Measurements from ENCODE around the gene ZNG1A.
A peak's percentile ranks its signal among the peaks of the same experiment; 100 is the strongest.
"Not testable (repeated sequence)": the region's sequence is repeated elsewhere in the genome, so short reads cannot be mapped to it uniquely, and the experiment has no call there.

Gene ZNG1A

DNA sequence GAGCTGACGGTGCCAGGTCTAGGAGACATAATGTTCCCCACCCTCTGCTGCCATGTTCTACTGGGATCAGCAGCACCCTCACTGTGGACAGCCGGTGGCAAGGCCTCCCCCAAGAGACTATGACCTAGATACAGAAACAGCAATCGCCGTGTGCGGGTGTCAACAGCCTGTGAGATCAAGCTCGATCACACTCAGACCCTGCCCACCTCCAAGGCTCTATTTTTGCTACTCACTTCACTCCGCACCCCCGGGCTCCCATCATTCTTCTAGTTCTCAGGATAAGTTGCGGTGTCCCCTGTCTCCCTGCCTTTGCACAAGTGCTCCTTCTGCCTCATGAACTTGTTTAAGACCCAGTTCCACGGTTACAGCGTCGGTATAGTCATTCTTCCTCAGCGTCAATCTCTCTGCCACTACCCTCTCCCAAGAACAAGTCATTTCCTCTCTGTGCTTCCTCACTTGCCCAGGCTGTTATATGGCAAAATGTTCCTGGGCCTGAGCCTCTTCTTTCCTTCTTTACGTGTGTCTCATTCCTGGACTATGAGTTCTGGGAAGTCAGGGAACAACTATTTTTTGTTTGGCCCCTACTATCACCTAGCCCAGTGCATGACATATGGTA is 30.4 kb upstream of the ZNG1A start:
- POLR2A ChIA-PET, result no interaction called here
- CTCF ChIA-PET, result no interaction called here
- no peak for TF ChIP-seq CTCF (IDR thresholded peaks at IDR 0.05; ENCODE audit: control extremely low read depth, extremely low read depth, low read depth, missing control alignments)
- no peak for DNase-seq (ENCODE audit: extremely low spot score)

GRCh38 chr9:206481-206880 is 27.6 kb upstream of the ZNG1A start:
- CTCF ChIA-PET, result interaction anchor here (1.0 kb wide), 1 partner anchor 8 kb away, joined by 3 read pairs; the partner anchor contains the start of gene DOCK8

GRCh38 chr9:199601-200000 is 20.7 kb upstream of the ZNG1A start:
- CTCF ChIA-PET; POLR2A ChIA-PET; DNase-seq (ENCODE audit: extremely low spot score): not testable (repeated sequence)

More at GRCh38 chr9:206481-206880, 27.6 kb upstream of the ZNG1A start:
- DNase-seq (ENCODE audit: extremely low spot score), result no peak
- TF ChIP-seq CTCF (IDR thresholded peaks at IDR 0.05; ENCODE audit: control extremely low read depth, extremely low read depth, low read depth, missing control alignments), result no peak
- POLR2A ChIA-PET, result no interaction called here

DNA sequence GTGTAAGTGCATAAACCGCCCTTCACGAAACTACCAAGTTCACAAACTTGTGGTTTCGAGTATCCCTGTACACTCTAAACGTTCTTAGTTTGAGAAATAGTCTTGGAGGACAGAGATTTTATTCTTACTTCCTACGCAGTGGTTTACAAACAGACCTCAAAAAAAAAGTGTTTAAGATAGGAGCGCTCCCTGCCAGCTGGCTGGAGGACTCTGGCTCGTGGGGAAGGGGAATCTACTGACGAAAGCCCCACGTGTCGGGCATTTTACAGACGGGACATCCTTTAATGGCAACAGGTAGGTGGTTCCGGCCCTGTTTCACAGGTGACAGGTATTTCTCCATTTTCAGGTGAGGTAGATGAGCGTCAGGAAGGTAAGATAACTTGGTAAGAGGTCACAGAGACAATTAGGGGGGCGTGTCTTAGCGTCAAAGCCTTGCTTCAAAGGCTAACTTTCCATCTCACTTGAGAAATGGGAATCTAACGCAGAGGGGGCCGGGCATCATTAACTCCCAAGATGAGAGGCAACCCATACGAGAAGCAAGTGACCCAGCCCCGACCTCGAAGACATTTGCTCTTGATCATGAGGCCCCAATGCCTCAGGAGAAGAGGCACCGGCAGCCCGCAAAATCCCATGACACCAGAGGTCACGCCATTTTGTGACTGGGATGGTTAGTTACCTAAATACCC is 573 bp downstream of the ZNG1A start:
- DNase-seq (ENCODE audit: extremely low spot score); POLR2A ChIA-PET; CTCF ChIA-PET: not testable (repeated sequence)

DNA sequence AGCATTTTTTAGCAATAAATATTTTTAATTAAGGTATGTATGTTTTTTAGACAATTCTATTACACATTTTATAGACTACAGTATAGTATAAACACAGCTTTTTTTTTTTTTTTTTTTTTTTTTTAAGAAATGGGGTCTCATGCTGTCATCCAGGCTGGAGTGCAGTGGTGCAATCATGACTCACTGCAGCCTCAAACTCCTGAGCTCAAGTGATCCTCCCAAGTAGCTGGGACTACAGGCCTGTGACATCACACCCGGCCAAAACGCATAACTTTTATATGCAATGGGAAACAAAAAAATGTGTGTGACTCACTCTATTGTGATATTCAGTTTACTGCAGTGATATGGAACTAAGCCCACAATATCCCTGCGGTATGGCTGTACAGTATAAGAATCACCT is 9.1 kb downstream of the ZNG1A start:
- POLR2A ChIA-PET, CTCF ChIA-PET: not testable (repeated sequence)

GRCh38 chr9:159871-160270 is 19.0 kb downstream of the ZNG1A start:
- POLR2A ChIA-PET; DNase-seq (ENCODE audit: extremely low spot score); CTCF ChIA-PET: not testable (repeated sequence)

More for the DNA sequence above, 9.1 kb downstream of the ZNG1A start:
- DNase-seq (ENCODE audit: extremely low spot score), result not testable (repeated sequence)

- POLR2A ChIA-PET; DNase-seq (ENCODE audit: extremely low spot score): not testable (repeated sequence)
Measured at GRCh38 chr9:151173-151572, 27.7 kb downstream of the ZNG1A start.

DNA sequence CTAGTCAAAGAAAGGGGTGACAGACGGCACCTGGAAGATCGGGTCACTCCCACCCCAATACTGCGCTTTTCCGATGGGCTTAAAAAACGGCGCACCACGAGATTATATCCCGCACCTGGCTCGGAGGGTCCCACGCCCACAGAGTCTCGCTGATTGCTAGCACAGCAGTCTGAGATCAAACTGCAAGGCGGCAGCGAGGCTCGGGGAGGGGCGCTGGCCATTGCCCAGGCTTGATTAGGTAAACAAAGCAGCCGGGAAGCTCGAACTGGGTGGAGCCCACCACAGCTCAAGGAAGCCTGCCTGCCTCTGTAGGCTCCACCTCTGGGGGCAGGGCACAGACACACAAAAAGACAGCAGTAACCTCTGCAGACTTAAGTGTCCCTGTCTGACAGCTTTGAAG is 39.0 kb downstream of the ZNG1A start:
- POLR2A ChIA-PET; CTCF ChIA-PET; DNase-seq (ENCODE audit: extremely low spot score): not testable (repeated sequence)

More at GRCh38 chr9:151173-151572, 27.7 kb downstream of the ZNG1A start:
- CTCF ChIA-PET, result not testable (repeated sequence)

DNA sequence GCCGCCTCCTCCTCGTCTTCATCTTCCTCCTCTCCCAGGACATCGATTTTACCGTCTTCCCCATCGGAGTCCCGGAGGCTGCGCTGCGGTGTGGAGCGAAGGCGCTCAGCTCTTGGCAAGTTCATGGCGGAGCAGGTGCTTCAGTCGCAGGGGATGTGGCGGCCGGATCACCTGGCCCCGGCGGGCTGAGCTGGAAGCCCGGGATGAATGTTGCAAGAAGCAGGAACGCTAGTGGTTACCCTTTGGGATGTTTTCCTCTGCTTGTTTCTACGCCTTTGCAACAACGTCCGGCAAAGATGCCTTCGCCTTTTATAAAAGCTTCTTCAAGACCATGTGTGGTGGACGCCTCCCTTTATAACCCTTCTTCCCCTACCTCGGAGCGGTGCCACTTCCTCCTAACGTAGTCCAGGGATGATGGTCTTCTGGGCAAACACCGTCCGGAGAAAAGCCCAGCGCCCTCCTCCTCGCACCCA is 60.8 kb downstream of the ZNG1A start, which contains the start of gene FOXD4:
Gene FOXD4 (minus strand): TSS at position 423 of the 473 bp plus-strand sequence. CDS start 298 bp downstream, at position 125.
- DNase-seq (ENCODE audit: extremely low spot score), result peak; percentile 0
- POLR2A ChIA-PET, CTCF ChIA-PET: not testable (repeated sequence)

- POLR2A ChIA-PET; DNase-seq (ENCODE audit: extremely low spot score); CTCF ChIA-PET: not testable (repeated sequence)
Measured at GRCh38 chr9:117144-117994, 61.5 kb downstream of the ZNG1A start.

- POLR2A ChIA-PET; CTCF ChIA-PET; DNase-seq (ENCODE audit: extremely low spot score): not testable (repeated sequence)
Measured at GRCh38 chr9:116239-117077, 62.4 kb downstream of the ZNG1A start.

DNA sequence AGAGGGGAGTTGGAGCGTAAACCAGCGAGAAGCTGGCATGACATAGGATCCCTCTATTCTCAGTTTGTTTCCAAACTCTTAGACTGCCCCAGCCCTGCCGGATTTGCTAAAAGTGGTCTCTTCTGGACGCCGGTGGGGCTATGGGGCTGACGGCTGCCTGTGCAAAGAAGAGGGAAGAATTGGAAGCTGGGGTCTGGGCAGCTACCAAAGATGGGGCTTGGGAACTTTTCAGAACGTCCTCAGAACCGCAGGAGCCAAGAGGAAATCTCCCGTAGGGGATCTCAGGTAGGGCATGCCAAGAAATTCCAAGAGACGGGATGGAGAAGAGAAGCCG is 63.8 kb downstream of the ZNG1A start:
- CTCF ChIA-PET, POLR2A ChIA-PET: not testable (repeated sequence)
- DNase-seq (ENCODE audit: extremely low spot score), result peak; percentile 9

DNA sequence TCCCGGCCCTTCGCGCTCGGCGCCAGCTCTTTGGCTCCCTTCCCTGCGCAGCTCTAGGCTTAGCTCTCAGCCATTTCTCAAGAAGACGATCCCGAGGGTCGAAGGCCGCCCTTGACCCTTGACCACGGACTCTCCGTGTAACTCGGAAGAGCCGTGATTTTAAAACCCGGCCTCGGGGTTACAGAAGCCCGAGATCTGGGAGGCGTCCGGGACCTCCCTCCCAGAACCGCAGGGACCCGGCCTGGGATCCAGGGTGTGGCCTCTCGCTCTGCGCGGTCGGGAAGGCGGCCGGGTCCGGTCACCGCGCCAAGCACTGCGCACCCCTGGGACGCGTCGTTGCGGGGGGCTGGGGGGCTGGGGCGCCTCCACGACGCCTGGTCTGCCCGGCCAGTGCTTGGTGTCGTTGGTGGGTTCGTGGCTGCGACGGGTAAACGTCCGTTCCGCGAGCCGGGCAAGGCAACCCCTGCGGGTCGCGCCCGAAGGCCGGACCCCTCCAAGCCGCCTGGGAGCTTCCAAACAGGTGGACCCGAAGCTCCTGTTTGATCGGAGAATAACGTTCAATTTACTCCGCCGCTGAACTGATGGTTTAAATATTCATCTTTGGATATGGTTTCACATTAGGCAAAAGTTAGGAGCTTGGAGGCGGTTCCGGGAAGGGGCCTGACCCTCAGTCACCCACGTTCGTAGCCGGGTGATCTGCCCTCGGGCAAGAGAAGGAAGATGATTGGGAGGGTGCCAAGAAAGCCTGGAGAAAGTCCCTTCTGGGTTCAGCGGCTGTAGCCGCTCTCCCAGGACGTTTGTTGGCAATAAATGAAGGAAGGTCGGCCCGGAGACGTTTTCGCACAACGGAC is 64.4 kb downstream of the ZNG1A start:
- POLR2A ChIA-PET, CTCF ChIA-PET: not testable (repeated sequence)
- DNase-seq (ENCODE audit: extremely low spot score), result peak; percentile 5

DNA sequence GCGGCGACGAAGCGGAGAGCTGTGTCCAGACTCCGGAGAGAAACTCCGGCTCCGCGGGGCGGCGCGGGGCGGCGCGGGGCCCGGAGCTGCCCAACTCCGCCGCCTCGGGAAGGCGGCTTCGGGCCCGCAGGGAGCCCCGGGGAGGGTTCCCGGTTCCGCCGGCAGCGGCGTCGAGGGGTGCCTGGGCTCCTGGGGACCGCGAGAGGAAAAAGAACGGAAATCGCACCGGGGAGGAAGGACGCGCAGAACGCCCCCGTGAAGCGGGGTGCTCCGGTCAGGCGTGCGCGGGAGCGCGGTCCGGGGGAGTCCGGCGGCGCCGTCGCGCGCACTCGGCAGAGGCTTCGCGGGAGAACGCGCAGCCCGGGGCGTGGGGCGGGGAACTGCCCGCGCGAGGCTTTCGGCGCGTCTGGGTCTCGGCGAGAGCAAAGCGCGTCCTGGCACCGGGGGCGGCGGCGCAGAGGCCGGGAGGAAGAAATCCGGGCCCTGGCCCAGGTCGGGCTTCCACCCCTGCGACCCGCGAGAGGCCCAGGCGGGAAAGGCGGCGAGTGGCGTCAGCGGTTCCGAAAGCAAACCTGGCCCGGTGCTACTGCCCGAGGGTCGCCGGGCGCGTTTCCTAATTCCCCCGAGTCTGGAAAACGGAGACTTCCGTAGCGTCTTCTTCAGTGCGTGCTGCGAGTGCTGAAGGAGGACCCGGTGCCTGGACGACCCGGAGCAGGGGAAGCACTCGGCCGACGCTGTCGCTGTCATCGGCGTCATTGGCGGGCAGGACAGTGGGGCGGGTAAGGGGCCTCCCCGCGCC is 65.2 kb downstream of the ZNG1A start:
- POLR2A ChIA-PET, CTCF ChIA-PET: not testable (repeated sequence)
- peak; percentile 29 for DNase-seq (ENCODE audit: extremely low spot score)
